Measurements from ENCODE around the gene ARHGAP18.

DNA sequence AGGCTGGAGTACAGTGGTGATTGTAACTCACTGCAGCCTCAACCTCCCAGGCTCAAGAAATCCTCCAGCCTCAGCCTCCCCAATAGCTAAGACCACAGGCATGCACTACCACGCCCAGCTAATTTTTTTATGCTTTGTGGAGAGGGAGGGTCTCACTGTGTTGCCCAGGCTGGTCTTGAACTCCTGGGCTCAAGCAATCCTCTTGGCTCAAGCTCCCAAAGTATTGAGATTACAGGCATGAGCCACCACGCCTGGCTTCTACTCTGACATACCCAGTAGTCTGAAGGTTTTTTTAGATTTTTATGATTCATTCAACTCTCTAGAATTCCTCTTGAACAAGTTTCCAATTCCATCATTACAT, 1.3 kb upstream of the ARHGAP18 start:
- TF ChIP-seq, protein P1, sequence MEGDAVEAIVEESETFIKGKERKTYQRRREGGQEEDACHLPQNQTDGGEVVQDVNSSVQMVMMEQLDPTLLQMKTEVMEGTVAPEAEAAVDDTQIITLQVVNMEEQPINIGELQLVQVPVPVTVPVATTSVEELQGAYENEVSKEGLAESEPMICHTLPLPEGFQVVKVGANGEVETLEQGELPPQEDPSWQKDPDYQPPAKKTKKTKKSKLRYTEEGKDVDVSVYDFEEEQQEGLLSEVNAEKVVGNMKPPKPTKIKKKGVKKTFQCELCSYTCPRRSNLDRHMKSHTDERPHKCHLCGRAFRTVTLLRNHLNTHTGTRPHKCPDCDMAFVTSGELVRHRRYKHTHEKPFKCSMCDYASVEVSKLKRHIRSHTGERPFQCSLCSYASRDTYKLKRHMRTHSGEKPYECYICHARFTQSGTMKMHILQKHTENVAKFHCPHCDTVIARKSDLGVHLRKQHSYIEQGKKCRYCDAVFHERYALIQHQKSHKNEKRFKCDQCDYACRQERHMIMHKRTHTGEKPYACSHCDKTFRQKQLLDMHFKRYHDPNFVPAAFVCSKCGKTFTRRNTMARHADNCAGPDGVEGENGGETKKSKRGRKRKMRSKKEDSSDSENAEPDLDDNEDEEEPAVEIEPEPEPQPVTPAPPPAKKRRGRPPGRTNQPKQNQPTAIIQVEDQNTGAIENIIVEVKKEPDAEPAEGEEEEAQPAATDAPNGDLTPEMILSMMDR (IDR thresholded peaks at IDR 0.05) = no peak
- no peak for TF ChIP-seq POLR2A (IDR thresholded peaks at IDR 0.05)

Measured in lower leg skin (tissue), 3 donors.